GM20431 (cell line): Measurements from ENCODE around the gene ITPKC.

Experiments
- in situ Hi-C: fragments of 300-500 bp; cut with MseI, MboI; formaldehyde crosslinking; loops from one replicate; pipeline ENCODE4 v1.15.0; 2020; ENCODE audit warnings: low sequenced_read_pairs; ENCODE audit not compliant: unreplicated experiment

ITPKC gene

GRCh38 chr19:40689339-40690049 lies 27.4 kb upstream of the ITPKC start:
- in situ Hi-C loops = no loop called here

- in situ Hi-C loops = no loop called here
These were observed 26.7 kb upstream of the ITPKC start, which contains the start of gene NUMBL for GRCh38 chr19:40690050-40690692. NUMBL (minus strand) TSS chr19:40690651; CDS start chr19:40690483, 168 bp downstream.

DNA sequence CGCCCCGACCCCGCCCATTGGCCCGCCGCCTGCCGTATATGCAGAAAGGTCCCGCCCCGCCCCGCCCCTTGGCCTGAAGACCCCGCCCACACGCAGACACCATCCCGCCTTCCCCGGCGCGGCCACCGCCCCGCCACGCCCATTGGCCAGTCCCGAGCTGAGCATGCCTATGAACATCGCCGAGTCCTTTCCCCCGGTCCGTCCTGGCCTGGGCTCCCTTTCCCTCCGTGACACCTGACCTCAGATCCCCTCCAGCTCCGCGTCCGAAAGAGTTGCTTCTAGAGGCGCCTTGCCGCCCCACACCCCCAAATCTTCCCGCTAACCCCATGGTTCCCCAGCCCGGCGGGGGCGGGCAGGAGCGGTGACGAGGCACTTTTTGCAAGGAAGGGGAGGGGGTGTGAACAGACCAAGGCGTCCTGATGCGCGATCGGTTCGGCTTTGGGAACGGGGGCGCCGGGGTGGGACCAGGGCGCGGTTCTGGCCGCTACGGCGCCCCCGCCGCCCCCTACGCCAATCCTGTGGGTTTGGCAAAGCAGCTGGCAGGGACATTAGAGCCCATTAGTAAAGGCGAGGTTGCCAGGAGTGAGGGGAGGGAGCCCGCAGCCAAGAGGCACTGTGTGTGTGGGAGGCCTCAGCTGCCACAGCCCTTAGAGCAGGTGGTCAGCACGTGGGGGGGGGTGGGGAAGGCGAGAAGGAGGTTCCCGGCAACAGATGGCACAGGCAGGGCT lies 26.1 kb upstream of the ITPKC start:
- in situ Hi-C loops = no loop called here

DNA sequence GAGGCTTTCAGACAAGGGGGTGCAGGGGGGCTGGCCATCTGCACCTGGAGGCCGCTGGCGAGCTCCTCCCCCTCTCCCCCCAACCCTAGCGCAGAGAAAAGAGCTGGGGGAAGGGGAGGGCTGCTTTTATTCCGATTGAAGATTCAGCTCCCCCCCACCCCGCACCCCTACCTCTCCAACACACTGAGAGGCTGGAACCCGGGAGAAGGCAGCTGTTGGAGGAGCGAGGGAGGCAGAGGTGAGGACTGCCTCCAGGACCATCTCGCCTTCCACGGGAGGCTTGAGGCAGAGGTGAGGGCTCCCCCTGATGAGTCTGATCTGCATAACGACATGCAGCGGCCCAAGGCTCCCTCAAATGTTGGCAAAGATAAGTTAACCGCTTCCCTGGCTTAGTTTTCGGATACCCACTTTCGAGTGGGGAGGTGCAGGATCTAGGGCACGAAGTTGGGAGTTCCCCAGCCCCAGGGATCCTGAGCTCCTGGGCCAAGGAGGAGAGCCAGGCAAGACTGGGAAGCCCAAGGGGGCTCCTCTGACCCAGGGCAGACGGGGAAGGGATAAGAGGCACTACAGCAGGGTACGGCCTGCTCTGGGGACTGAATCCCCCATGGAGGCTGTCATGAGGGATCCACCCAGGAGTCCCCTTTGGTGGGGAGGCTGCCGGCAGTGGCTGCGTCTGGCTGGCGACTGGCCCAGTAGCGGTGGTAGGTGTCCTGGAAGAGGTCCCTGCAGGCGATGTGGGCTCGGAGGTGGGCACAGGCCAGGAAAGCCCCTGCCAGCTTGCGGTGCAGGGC lies 25.3 kb upstream of the ITPKC start:
- in situ Hi-C loops = no loop called here

DNA sequence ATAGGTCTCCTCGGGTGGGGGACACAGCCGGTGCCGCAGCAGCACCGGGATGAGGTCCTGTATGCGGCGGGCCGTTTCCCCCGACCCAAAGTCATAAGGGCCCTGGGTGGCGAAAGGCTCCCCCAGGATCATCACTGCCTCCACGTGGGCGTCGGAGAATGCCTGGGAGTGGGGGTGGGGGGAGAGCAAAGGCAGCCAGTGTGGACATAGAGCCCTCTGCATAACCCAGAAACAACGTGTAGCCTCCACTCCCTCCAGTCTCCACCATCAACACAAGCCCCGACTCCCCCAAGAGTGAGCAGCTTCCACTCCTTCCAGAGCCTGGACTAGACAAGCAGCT lies 24.7 kb upstream of the ITPKC start:
- in situ Hi-C loops = no loop called here

DNA sequence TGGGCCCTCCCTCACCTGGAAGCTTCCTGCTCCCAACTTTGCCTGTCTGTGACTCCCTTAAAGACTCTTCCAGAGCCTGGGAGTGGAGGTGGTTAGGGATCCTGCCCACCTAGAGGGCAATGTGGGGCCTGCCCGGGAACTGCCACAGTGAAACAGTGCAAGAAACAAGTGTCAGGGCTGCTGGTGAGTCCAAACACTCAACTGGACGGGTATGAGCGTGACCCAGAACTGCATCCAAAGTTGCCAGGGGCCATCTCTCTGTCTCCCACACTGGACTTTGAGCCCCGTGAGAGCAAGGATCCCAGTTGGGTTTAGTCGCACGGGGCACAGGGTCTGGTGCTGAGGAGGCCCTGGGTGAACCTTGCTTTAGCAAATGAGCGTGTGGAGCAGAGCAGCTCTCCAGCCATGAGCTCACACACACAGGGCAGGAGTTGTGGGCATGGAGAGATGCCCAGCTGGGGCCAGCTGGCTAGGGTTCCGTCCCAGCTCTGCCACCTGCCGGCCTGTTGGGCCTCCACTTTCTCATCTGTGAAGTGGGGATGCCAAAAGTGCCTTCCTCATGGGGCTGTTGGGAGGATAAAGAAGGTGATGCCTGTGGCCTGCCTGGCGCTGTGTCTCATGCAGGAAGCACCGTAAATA lies 23.6 kb upstream of the ITPKC start:
- in situ Hi-C loops = no loop called here

DNA sequence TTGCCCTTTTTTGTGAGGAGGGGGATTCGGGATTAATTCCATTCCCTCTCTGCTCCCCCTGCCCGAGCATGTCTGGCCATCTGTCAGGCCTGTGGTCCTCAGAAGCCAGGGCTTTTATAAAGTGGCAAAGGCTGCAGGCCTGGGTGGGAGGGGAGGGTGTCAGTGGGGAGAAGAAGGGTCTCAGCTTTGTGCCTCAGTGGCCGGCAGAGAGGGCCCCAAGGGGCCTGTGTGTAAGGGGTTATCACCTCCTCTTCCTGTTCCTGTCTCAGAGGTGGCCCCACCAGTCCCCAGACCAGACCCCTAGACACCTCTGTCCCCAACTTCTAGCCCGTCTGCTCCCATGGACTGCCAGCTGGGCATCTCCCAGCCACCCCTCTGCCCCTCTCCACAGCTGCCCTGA lies 23.0 kb upstream of the ITPKC start:
- in situ Hi-C loops = no loop called here

- in situ Hi-C loops = no loop called here
These were observed 21.0 kb upstream of the ITPKC start for GRCh38 chr19:40695881-40696280.

DNA sequence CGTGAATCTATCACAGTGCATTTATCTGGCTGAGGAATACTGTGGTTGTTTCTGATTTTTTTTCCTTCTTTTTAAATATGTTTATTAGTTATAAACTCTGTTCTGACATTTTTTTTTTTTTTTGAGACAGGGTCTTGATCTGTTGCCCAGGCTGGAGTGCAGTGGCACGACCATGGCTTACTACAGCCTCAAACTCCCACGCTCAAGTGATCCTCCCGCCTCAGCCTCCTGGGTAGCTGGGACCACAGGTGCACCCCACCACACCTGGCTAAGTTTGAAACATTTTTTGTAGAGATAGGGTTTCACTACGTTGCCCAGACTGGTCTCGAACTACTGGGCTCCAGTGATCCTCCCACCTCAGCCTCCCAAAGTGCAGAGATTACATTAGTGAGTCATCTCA lies 19.9 kb upstream of the ITPKC start:
- in situ Hi-C loops = no loop called here

DNA sequence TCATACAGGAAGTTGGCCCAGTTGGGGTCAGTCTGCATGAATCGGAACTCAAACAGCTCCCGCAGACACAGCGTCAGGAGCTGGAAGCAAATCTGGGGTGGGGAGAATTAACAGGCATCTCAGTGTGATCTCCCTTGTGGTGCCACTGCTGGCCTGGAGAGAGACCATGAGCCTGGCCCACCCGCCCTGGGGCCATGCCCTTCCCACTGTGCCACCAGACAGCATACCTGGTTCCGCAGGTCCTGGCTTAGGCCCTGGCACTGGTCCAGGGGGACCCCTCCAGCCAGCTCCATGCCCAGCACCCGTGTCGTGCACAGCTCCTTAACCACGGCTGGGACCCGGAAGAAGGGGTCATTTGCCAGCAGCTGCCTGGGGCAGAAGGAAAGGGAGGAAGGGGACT lies 16.8 kb upstream of the ITPKC start:
- in situ Hi-C loops = no loop called here

GRCh38 chr19:40701758-40702157 lies 15.2 kb upstream of the ITPKC start:
- in situ Hi-C loops = no loop called here

GRCh38 chr19:40702337-40703012 lies 14.4 kb upstream of the ITPKC start:
- in situ Hi-C loops = no loop called here

GRCh38 chr19:40703029-40703755 lies 13.7 kb upstream of the ITPKC start:
- in situ Hi-C loops = no loop called here

DNA sequence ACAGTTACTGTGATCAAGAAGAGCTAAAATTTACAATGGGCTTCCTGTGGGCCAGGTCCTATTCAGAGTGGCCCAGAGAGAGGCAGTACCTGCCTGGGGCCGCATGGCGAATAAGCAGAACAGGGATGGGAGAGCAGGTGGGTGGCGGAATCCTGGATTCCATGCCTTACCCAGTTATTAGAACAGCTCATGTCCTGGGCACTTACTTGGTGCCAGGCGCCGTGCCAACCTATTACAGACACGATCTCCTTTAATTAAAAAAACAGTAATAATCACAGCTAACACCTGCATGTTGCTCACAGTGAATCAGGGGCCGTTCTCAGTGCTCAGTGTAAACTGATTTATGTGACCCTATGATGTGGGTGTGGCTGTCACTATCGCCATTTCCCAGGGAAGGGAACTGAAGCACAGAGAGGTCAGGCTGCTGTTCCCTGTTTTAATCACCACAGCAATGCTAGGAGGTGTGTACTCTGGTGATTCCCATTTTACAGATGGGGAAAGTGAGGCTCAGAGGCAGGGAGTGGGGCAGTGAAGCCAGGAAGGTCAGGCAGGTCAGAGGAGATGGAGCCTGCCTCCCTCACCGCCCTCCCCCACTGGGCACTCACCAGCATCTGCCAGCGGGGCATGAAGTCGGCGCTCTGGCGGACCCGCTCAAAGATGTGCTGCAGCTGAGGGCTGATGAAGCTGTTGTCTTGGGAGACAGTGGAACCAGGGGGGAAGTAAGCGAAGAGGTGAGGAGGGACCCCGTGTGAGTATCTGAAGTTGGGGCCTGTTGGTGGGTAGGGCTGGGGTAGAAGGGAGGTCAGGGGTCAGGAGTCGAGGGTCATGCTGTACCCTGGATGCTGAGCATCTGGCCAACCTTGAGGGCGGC lies 12.2 kb upstream of the ITPKC start:
- in situ Hi-C loops = no loop called here

DNA sequence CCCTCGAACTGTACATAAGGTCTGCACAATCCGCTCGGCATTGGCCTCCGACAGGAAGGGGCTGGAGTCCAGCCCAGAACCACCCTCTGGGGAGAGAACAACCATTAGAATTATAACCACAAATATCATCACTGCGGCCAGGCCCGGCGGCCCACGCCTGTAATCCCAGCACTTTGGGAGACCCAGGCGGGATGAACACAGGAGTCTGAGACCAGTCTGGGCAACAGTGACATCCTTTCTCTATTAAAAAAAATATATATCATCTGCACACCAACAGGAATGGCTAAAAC lies 11.6 kb upstream of the ITPKC start:
- in situ Hi-C loops = no loop called here

DNA sequence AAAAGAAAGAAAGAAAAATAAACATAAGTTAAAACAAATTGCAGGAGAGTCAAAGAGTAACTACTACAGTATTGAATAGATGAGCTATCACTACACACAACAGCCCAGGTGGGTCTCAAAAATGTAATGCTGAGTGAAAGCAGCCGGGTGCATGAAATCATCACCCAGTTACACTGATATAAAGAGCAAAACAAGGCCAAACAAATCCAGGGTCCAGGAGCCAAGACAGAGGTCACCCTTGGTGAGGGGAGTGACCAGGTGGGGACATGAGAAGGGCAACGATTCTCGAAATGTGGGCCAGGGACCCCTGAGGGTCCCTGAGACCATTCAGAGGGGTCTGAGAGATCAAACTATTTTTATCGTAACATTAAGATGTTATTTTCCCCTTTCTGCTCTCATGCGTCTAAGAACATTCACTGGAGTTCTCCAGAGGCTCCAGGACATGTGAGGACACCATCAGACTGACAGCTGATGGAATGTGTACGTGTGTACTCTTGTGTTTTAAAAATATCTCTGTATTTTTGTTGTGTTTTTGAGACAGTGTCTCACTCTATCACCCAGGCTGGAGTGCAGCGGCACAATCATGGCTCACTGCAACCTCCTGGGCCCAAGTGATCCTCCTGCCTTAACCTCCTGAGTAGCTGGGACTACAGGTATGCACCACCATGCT lies 10.8 kb upstream of the ITPKC start:
- in situ Hi-C loops = no loop called here

DNA sequence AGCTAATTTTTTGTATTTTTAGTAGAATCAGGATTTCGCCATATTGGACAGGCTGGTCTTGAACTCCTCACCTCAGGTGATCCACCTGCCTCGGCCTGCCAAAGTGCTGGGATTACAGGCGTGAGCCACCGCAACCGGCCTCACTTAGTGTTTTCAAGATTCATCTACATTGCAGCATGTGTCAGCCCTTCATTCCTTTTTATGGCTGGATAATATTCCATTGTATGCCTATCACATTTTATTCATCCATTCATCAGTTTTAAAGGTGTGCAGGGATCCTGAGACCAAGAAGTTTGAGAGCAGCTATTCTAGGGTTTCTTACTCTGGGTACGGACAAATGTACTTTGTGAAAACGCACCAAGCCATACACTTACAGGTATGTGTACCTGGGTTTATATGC lies 9.3 kb upstream of the ITPKC start:
- in situ Hi-C loops = no loop called here

GRCh38 chr19:40709817-40710216 lies 7.1 kb upstream of the ITPKC start:
- in situ Hi-C loops = no loop called here
